Nephron (organoid): ENCODE results near the gene DDX10.

Source experiments
- H3K27ac Mint-ChIP-seq, 3 experiments: 2 replicates each; pipeline ENCODE4 v1.8.0; 2020; ENCODE audit warnings: mixed read lengths in 3 of 3, mild to moderate bottlenecking in 2 of 3, moderate library complexity in 1 of 3
- H3K27me3 Mint-ChIP-seq: 2 replicates; pipeline ENCODE4 v1.8.0; 2021; ENCODE audit warnings: low read depth, mild to moderate bottlenecking, moderate library complexity, mixed read lengths
- H3K36me3 Mint-ChIP-seq: 2 replicates; pipeline ENCODE4 v1.8.0; 2020; ENCODE audit warnings: low read depth, mixed read lengths
- H3K4me1 Mint-ChIP-seq: 2 replicates; pipeline ENCODE4 v1.8.0; 2020; ENCODE audit warnings: mixed read lengths
- H3K4me3 Mint-ChIP-seq, 3 experiments: 2 replicates each; pipeline ENCODE4 v1.8.0; 2020; ENCODE audit warnings: mild to moderate bottlenecking in 3 of 3, mixed read lengths in 3 of 3, moderate library complexity in 2 of 3
- H3K9me3 Mint-ChIP-seq: 2 replicates; pipeline ENCODE4 v1.8.0; 2020; ENCODE audit warnings: mixed read lengths
- CTCF ChIP-seq, 3 experiments: fragments of 200-600 bp; sonication (generic); IDR thresholded peaks; one replicate each; pipeline ENCODE4 v1.5.0; 2021; ENCODE audit warnings: antibody characterized with exemption in 3 of 3; ENCODE audit not compliant: unreplicated experiment in 3 of 3

DDX10 gene

GRCh38 chr11:108851781-108852180 lies 186.9 kb downstream of the DDX10 start:
- no peaks in the 10 kb centered on the region for H3K9me3 Mint-ChIP-seq
- H3K4me3 Mint-ChIP-seq, result no peak overlapping the region
- no peak for TF ChIP-seq CTCF (IDR thresholded peaks at IDR 0.05; ENCODE audit: unreplicated experiment in 3 of 3)
- H3K27ac Mint-ChIP-seq, result peak overlapping the region in 1 of 3 experiments; percentile 30
- H3K27me3 Mint-ChIP-seq, result no peaks in the 10 kb centered on the region
- H3K4me1 Mint-ChIP-seq, result peaks cover 39% of the 10 kb centered on the region
- H3K36me3 Mint-ChIP-seq, result no peaks in the 10 kb centered on the region

GRCh38 chr11:108852701-108853100 lies 187.8 kb downstream of the DDX10 start:
- H3K4me1 Mint-ChIP-seq, result peaks cover 46% of the 10 kb centered on the region
- no peak overlapping the region for H3K4me3 Mint-ChIP-seq
- H3K27ac Mint-ChIP-seq, result peak overlapping the region; percentile 32 to 59 (median 43)
- H3K9me3 Mint-ChIP-seq, result no peaks in the 10 kb centered on the region
- H3K27me3 Mint-ChIP-seq, result no peaks in the 10 kb centered on the region
- no peak for TF ChIP-seq CTCF (IDR thresholded peaks at IDR 0.05; ENCODE audit: unreplicated experiment in 3 of 3)
- no peaks in the 10 kb centered on the region for H3K36me3 Mint-ChIP-seq

- Mint-ChIP-seq H3K27me3 (no peaks in the 10 kb centered on the region), H3K27ac (peak overlapping the region in 2 of 3 experiments; percentile 43 to 59), H3K36me3 (no peaks in the 10 kb centered on the region), H3K4me3 (no peak overlapping the region), H3K9me3 (no peaks in the 10 kb centered on the region), H3K4me1 (peaks cover 46% of the 10 kb centered on the region)
- no peak for TF ChIP-seq CTCF (IDR thresholded peaks at IDR 0.05; ENCODE audit: unreplicated experiment in 3 of 3)
Measured at GRCh38 chr11:108853151-108853550, 188.3 kb downstream of the DDX10 start.

- TF ChIP-seq CTCF (IDR thresholded peaks at IDR 0.05; ENCODE audit: unreplicated experiment in 3 of 3), result no peak
- H3K4me3 Mint-ChIP-seq, result peak overlapping the region in 1 of 3 experiments; percentile 8
- H3K36me3 Mint-ChIP-seq, result no peaks in the 10 kb centered on the region
- no peaks in the 10 kb centered on the region for H3K27me3 Mint-ChIP-seq
- peaks cover 46% of the 10 kb centered on the region for H3K4me1 Mint-ChIP-seq
- H3K9me3 Mint-ChIP-seq, result no peaks in the 10 kb centered on the region
- H3K27ac Mint-ChIP-seq, result peak overlapping the region; percentile 50 to 69 (median 68)
Measured at GRCh38 chr11:108853864-108854263, 189.0 kb downstream of the DDX10 start.

GRCh38 chr11:108854346-108854745 lies 189.5 kb downstream of the DDX10 start:
- TF ChIP-seq CTCF (IDR thresholded peaks at IDR 0.05; ENCODE audit: unreplicated experiment in 3 of 3), result no peak
- Mint-ChIP-seq H3K9me3 (no peaks in the 10 kb centered on the region), H3K4me1 (peaks cover 46% of the 10 kb centered on the region), H3K4me3 (no peak overlapping the region), H3K27ac (peak overlapping the region; percentile 43 to 69 (median 50)), H3K36me3 (no peaks in the 10 kb centered on the region), H3K27me3 (no peaks in the 10 kb centered on the region)

GRCh38 chr11:108857382-108857781 lies 192.5 kb downstream of the DDX10 start:
- Mint-ChIP-seq H3K27me3 (no peaks in the 10 kb centered on the region), H3K27ac (peak overlapping the region; percentile 55 to 71 (median 59)), H3K9me3 (no peaks in the 10 kb centered on the region), H3K36me3 (peaks cover 3% of the 10 kb centered on the region), H3K4me3 (no peak overlapping the region), H3K4me1 (peaks cover 38% of the 10 kb centered on the region)
- TF ChIP-seq CTCF (IDR thresholded peaks at IDR 0.05; ENCODE audit: unreplicated experiment in 3 of 3), result no peak
